Measurements from ENCODE around the gene INAFM1.
"Not testable (repeated sequence)": the region's sequence is repeated elsewhere in the genome, so short reads cannot be mapped to it uniquely, and the experiment has no call there.

Gene INAFM1

GRCh38 chr19:47240996-47241918 is 33.4 kb upstream of the INAFM1 start:
- in situ Hi-C loops (cut with MboI; ENCODE audit: low sequenced_read_pairs), result no loop called here

- in situ Hi-C loops (cut with MboI; ENCODE audit: low sequenced_read_pairs), result no loop called here
Measured at GRCh38 chr19:47241919-47242577, 32.6 kb upstream of the INAFM1 start.

- in situ Hi-C loops (cut with MboI; ENCODE audit: low sequenced_read_pairs), result no loop called here
Measured at GRCh38 chr19:47243364-47243775, 31.3 kb upstream of the INAFM1 start.

GRCh38 chr19:47243776-47244547 is 30.7 kb upstream of the INAFM1 start:
- in situ Hi-C loops (cut with MboI; ENCODE audit: low sequenced_read_pairs), result no loop called here

GRCh38 chr19:47247308-47247990 is 27.2 kb upstream of the INAFM1 start:
- in situ Hi-C loops (cut with MboI; ENCODE audit: low sequenced_read_pairs), result no loop called here

- in situ Hi-C loops (cut with MboI; ENCODE audit: low sequenced_read_pairs), result not testable (repeated sequence)
Measured at GRCh38 chr19:47253016-47253415, 21.7 kb upstream of the INAFM1 start.

- in situ Hi-C loops (cut with MboI; ENCODE audit: low sequenced_read_pairs), result no loop called here
Measured at GRCh38 chr19:47253467-47253881, 21.2 kb upstream of the INAFM1 start.

- in situ Hi-C loops (cut with MboI; ENCODE audit: low sequenced_read_pairs), result no loop called here
Measured at GRCh38 chr19:47253970-47254369, 20.7 kb upstream of the INAFM1 start.

- in situ Hi-C loops (cut with MboI; ENCODE audit: low sequenced_read_pairs), result no loop called here
Measured at GRCh38 chr19:47255879-47256692, 18.6 kb upstream of the INAFM1 start, which contains the start of gene CCDC9. TSS of gene CCDC9 (plus strand) at chr19:47256525. CDS start at chr19:47258401, 1,876 bp downstream.

- in situ Hi-C loops (cut with MboI; ENCODE audit: low sequenced_read_pairs), result no loop called here
Measured at GRCh38 chr19:47256693-47257410, 17.8 kb upstream of the INAFM1 start.

- in situ Hi-C loops (cut with MboI; ENCODE audit: low sequenced_read_pairs), result no loop called here
Measured at GRCh38 chr19:47257411-47258169, 17.1 kb upstream of the INAFM1 start.

- in situ Hi-C loops (cut with MboI; ENCODE audit: low sequenced_read_pairs), result no loop called here
Measured at GRCh38 chr19:47258434-47258833, 16.3 kb upstream of the INAFM1 start.

GRCh38 chr19:47258895-47259555 is 15.7 kb upstream of the INAFM1 start:
- in situ Hi-C loops (cut with MboI; ENCODE audit: low sequenced_read_pairs), result no loop called here

GRCh38 chr19:47260476-47260875 is 14.2 kb upstream of the INAFM1 start:
- in situ Hi-C loops (cut with MboI; ENCODE audit: low sequenced_read_pairs), result no loop called here

- in situ Hi-C loops (cut with MboI; ENCODE audit: low sequenced_read_pairs), result not testable (repeated sequence)
Measured at GRCh38 chr19:47261946-47262793, 12.5 kb upstream of the INAFM1 start.

GRCh38 chr19:47264629-47265028 is 10.1 kb upstream of the INAFM1 start:
- in situ Hi-C loops (cut with MboI; ENCODE audit: low sequenced_read_pairs), result no loop called here

- in situ Hi-C loops (cut with MboI; ENCODE audit: low sequenced_read_pairs), result no loop called here
Measured at GRCh38 chr19:47266401-47266941, 8.2 kb upstream of the INAFM1 start.

Measured in HL-60/S4 treated with phorbol 12-myristate 13-acetate at 8.2 ng/mL for 4 days and 3 days (cell line).